HG02943 (cell line): ENCODE data around the gene SEZ6.

Experiments used
- ATAC-seq: cut with Tn5 transposase; IDR thresholded peaks from one replicate; pipeline ENCODE4 v1.9.1; 2021; ENCODE audit warnings: mild to moderate bottlenecking, low read depth, moderate library complexity; ENCODE audit not compliant: unreplicated experiment

The SEZ6 gene

DNA sequence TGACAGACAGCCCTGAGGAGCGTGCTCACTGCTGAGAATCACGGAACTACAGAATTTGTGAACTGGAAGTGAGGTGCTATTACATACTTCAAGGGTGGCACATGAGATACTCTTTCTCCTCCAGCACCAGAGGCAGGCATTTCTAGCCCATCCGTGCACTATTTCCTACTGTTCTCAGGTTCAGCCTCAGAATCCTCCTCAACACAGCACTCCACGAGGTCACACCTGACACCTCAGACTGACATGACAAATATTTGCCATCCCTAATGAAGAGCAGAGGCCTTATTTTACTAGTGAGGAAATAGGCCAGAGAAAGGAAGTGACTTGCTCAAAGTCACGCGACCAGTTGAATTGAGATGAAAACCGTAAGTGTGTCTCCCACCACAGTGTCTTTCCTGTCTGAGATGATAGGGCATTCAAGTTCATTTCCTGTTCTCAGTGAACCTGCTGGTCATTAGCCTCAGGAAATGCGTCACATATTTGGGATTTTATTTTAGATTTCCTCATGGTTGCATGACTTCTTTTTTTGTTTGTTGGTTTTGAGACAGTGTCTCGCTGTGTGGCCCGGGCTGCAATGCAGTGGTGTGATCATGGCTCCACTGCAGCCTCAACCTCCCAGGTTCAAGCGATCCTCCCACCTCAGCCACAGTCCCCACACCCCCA is 23.6 kb downstream of the SEZ6 start:
- no peak for ATAC-seq

DNA sequence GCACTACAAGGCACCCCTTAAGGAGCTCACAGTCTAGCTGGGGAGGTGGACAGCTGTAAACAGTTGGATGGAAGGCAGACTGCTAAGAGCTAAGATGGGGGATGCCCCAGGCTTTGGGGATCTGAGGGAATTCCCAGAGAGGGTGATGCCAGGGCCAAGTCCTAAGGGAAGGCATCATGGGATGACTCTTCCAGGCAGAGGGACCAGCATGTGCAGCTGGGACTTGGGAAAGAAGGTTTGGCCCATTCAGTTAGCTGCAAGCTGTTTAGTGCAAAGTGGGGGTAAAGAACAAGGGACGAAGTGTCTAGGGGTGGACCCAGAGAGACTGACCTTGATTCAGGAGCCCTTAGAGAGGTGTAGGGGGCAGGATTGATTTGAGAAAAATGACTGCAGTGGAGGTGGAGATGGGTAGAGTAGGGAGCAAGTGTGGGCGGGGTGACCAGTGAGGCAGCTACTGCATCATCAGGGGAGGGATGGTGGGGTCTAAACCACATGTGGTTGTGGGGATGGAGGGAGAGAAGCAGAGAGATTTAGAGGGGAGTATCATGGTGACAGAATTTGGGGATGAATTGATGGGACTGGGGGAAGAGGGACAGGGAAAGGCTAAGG is 27.4 kb downstream of the SEZ6 start:
- ATAC-seq: no peak

DNA sequence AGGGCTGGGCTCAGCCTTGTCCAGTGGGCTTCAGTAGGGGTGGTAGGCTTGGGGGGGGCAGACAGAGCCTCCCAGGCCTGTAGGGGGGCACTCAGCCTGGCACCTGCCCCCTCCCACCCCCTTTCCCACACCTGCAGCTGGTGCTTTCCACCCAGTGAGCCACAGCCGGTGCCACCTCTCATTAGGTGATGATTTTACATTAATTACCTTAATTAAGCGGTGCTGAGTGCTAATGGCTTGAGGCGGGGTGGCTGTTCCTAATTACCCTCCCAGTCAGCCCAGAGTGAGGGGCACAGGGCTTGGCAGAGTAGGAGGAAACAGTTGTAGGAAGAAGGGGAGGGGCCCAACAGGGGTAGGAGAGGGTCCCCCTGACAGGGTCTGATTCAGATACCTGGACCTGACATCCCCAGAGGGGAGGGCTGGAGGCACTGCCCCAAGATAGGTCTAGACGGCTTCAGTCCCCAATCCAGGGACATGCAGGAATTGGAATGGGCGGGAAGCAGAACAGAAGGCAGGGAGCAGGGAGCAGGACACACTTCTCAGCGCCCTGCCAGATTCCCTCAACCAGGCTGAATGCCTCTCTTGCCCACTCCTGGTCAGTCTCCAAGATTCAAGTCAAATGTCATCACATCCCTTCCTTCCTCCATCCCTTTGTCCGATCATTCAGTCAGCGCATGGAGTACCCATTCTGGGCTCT is 28.0 kb downstream of the SEZ6 start:
- ATAC-seq: no peak

DNA sequence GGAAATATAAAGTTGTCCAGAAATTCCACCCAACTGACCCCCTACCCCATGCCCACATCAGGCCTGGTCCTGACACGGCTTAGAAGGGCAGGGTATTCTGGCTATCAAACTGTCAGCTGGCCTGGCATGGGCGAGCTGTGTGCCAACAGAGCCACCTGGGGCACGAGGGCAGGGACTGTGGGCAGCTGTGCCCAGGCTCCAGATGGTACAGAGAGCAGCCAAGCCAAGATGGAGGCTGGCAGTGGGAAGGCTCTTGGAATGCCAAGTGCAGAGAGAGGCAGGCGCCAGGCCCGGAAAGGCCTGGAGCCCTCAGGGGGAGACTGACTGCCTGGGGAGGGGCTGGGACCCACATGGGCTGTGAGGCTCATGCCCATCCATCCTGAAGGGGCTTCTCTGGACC is 30.2 kb downstream of the SEZ6 start:
- ATAC-seq: no peak

DNA sequence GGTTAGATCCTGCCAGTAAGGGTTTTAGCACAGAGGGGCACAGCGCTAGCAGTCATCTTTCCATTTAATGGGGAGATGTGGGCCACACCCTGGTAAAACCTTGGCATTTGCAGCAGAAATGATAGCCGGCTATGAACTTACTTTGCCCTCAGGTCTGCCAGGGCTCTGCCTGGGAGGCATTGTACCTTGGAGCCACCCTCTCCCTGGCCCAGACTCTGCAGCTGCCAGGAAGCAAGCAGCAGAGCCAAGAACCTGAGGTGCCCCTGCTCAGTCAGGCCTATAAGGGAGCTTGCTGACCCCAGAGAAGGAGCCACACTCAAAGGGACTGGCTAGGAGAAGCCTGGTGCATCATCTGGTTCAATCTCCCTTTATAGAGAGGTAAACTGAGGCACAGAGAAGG is 30.8 kb downstream of the SEZ6 start:
- no peak for ATAC-seq

DNA sequence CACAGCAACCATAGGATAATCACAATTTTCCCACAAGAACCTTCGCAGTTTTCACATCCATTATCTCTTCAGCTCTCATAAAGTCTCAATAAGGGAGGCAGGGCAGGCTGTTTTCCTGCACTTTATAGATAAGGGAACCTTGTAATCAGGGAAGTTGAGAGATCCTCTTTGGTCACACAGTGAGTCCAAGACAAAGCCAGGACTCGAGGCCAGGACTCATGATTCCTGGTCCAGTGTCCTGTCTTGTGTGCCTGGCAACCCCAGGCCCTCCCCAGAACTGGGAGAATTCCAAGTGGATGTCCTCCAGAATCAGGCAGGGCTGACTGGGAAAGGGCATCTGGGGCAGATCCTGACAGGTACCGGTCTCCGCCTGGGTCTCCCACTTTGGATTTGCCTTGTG is 31.4 kb downstream of the SEZ6 start:
- ATAC-seq: no peak

DNA sequence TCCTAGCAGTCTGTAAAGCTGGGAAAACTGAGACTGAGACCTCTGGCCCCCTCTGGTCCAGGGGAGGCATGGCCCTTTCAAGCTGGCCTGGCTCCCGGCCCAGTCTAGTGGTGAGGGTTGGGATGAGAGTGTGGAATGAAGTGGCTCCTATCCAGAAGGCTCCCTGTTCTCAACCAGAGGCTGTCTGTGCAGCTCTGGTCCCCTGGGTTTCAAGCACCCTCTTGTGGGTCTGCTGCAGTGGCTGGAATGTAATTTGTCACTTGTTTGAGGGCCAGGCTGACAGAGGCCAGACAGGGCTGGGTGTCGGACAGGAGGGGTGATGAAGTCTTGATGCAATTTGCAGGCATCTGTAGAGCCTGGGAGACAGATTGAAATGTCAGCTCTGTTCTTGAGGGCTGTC is 32.4 kb downstream of the SEZ6 start:
- ATAC-seq: no peak

DNA sequence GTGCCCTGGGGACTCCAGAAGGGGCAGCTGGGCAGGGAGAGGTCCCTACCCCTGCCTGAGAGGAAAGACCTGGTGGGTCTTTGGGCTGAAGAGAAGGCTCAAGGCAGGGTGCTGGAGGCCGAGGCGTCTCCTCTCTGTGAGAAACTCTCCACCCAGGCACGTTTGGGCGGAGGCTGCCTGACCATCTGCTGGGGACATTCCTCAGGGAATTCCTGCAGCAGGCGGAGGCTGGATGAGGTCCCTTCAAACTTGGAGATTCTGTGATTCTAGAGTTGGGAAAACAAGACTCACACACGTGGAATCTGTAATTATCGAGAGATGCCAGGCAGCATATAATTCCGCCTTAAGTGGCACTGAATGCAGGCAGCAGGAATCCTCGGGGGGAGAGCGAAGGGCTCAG is 33.4 kb downstream of the SEZ6 start:
- ATAC-seq: no peak

DNA sequence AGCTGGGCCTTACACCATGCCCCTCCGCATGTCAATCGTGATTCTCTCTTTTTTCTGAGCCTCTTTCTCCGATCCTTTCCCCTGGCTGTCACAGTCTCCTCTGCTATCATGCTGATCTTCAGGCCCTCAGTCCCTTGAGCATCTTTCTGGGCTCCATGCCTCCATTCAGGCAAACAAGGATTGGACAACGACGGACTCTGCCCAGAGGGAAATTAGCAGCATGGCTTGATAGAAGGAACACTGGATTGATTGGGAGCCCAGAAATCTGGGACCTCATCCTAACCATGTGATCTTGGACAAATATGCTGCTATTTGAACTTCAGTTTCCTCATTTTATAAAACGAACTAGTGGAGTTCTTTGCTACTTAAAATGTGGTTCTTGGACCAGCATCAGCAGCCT is 35.0 kb downstream of the SEZ6 start:
- ATAC-seq: no peak

DNA sequence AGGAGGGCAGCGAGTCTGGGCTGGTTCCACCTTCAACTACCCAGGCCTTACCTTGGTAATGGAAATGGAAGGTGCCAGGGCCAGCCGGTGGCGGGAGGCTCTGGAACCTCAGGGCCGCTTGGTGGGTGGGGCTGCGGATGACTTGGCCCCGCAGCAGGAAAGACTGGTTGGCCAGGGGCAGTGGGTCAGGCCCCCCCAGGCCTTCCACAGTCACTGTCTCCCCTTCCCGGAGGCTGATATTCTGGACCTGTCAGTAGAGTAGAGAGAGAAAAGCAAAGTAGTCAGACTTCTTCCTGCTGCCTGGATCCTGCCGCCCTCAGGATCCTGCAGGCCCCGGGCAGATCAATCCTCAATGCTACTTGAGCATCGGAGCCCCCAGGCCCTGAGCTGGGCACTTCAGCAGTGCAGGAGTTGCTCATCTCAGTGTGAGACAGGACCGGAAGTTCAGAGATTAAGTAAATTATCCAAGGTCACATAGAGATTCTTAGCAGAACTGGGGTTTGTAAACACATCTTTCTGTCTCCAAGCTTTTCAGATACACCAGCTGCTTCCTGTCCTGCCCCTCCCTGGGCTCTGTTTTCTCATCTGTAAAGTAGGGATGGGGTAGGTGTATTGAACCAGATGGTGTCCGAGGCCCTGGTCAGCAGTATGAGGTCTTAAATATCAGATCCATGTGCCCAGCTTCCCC is 36.0 kb downstream of the SEZ6 start:
- no peak for ATAC-seq

DNA sequence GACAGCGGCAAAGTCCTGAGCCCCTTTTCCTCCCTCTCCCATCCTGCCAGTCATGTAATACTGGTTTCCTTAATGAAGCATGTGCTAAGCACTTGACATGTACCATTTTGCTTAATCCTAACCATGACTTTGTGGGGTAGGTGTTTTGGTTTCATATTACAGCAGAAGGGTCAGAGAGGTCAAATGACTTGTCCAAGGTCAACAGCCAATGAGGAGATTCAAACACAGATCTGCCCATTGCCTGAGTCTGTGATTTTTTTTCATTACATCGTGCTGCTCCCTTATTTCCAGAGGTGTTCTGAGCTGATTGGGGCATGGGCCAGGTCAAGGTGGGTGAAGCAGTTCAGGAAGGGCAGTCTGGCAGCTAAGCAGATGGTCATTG is 36.9 kb downstream of the SEZ6 start:
- no peak for ATAC-seq

DNA sequence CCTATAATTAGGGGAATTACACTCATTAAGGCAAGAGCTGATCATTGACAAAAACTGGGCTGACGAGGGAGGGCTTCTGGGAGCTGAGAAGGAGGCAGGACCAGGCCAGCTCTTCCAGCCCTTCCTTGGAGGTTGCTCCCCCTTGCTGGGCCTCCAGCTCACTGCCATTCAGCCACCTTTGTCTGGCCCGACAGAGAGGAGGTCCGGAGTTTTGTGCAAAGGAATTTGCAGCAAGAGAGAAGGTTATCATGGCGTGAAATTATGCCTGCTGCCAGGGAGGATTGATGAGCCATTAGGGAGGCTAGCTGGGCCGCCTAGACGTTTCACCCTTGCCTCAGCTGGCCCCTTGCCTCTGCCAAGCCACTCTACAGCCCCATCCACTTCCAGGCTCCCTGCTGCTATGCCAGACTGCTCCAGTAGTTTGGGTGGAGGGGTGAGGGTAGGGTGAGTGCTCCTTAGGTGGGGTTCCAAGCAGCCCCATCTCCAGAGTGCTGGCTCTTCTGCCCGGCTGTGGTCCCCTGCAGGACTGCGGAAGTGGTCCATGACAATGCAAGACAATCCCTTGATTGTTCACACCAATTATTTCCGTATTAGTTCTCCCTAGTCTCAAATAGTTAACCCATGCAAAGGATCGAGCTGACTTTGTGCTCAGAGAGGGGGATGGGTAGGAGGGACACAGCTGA is 37.5 kb downstream of the SEZ6 start:
- ATAC-seq: no peak

DNA sequence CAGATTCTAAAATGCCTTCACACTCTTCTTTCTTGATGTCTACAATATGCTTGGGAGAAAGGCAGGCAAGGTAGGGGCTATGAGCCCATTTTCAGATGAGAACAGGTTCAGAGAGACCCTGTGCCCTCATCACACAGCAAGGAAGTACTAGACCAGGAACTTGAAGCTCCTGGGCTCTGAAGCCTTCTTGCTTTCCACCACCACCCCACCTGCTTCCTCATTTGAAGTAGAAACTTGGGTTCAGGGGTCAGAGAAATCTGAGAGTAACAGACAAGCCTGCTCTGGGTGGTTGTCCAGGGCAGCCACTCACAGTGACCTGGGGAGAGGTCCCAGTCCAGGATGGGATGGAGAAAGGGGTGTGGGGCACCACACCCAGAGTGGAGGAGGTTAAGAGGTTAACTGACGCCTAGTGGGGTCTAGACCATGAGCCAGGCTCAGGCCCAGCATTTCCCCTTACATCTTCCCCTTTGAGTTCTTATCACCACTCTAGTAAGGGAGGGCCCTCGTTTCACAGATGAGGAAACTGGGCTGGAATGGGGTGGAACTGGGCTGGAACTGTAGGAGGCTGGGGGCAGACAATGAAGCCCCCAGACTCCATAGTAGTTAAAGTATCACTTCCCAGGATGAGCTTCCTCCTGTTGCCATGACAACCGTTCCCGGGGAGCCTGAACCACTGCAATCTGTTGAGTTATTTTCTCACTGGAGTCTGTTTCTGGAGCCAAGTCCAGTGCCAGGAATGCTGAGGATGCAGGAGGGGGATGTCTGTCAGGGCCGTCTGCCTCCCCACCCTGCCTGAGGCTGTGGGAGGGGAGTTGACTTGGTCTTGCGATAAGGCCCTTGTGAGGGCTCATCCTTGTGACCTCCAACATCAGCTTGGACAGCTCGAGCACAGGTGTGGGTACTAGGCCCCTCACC is 38.4 kb downstream of the SEZ6 start:
- no peak for ATAC-seq

DNA sequence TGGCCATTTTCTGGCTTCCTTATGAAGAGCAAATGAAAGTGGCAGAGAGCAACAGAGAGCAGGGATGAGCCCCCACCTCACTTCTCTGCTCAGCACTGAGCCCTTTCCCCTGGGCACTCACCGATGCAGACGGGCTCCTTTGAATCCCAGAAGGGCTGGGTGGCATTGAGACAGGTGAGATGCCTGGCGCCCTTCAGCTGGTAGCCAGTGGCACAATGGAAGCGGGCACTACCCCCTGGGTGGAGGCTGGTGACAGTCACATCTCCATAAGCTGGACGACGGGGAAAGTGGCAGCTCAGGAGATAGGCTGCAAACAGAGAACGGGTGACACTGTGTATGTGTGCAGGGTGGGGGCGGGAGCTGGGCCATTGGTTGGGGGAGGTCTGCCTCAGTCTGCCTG is 42.0 kb downstream of the SEZ6 start:
- ATAC-seq: no peak

DNA sequence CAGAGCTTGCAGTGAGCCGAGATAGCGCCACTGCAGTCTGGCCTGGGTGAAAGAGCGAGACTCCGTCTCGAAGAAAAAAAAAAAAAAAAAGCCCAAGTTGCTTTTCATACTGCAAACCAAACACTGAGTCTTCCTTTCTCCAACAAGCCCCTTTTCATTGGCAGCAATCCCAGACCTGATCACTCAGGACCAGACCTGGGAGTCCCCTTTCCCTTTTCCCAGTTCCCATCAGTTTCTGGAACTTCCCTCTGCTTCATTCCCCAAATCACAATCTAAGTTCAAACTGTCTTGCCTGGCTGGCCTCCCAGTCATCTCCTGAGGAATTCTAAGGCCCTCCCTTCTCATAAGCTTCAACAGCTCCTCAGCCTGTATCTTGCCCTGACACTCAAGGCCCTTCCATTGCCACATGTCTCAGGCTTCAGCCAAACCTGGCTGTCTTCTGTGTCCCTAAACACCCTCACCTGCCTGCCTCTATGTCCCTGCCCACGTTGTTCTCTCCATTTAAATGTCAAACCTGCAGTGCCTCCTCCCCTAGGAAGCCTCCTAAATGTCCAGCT is 42.7 kb downstream of the SEZ6 start:
- ATAC-seq: no peak

DNA sequence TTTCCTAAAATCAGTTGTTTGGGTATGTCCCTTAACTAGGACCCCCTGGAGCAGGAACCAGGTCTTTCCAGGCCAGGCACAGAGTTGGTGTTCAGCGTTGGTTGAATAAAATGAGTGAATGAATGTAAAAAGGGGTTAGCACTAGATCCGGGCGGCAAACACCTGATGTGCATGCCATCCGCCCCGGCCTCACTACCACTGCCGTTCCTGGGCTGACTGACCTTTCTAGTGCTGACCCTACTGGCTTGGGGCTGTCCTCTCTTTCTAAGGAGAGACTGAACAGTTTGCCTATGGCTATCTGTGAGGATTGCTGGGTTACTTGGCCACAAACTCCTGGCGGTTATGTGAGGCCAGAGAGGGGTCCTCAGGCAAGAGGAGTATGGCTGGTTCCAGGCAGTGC is 44.4 kb downstream of the SEZ6 start:
- no peak for ATAC-seq

DNA sequence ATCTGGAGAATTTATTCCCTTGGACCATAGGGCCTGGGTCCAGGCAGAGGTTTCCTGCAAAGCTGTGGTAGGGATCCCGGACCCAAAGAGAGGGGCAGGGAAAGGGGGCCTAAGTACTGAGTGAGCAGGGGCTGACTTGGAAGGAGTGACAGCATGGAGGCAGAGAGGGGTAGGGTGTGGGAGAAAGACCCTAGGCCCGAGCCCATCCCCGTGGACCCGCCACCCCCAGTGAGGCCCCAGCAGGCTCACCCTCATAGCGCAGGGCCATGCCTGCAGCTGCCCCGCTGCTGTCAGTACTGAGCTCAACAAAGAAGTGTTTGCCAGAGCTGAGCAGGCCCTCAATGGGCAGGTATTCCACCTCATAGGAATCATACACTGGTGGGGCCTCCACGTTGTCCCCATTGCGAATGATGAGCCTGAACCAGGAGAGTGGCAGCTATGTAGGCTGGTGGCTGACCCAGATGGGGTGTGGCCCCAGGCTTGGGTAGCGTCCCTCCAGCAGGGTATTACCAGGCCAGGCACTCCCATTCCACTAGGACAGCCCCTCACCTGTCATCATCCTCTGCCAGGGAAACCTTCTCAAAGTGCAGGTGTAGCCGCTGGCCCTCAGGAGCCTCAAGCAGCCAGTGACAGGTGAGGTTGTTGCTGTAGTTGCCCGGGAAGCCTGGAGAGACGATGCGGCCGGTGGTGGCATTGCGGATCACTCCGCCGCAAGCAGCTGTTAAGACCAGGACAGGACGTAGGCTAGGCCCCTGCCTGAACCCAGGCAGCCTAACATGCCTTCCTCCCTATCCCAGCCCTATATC is 45.4 kb downstream of the SEZ6 start:
- ATAC-seq: no peak

DNA sequence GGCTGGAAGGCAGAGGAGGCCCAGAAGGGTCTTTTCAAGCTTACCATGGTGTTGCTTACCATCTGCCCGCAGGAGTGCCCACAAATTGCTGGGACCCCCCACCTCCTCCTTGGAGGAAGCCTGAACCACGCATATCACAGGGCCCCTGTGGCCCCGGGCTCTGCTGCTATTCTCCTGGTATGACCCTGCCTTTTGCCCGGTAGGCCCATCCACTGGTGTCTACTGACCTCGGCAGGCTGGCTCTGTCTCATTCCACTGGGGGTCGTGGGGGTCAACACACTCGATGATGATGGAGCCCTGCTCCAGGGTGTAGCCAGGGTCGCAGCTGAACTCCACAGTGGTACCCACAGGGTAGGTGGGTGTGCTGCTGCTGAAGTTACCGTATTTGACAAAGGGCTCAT is 46.4 kb downstream of the SEZ6 start:
- ATAC-seq: no peak
